Measurements from ENCODE around the gene HBA2. TPM values are rescaled to one million over a fixed set of nuclear protein-coding genes. Genes with fewer than 3 reads are reported as not detected.

HBA2 gene
- total and polyA plus RNA-seq, 9 of the 15 experiments (the other 6 are each of a cell fraction or from before 2014, with no cell fraction given), result 40.4 to 853 (median 286) TPM

GRCh38 chr16:154217-155030 is 18.3 kb upstream of the HBA2 start (continued):
- TF ChIP-seq FOS (IDR thresholded peaks at IDR 0.05; ENCODE audit: extremely low read depth, insufficient read length), result no peak
- TF ChIP-seq PTRF (tag; IDR thresholded peaks at IDR 0.05), result no peak
- TF ChIP-seq, protein P1, sequence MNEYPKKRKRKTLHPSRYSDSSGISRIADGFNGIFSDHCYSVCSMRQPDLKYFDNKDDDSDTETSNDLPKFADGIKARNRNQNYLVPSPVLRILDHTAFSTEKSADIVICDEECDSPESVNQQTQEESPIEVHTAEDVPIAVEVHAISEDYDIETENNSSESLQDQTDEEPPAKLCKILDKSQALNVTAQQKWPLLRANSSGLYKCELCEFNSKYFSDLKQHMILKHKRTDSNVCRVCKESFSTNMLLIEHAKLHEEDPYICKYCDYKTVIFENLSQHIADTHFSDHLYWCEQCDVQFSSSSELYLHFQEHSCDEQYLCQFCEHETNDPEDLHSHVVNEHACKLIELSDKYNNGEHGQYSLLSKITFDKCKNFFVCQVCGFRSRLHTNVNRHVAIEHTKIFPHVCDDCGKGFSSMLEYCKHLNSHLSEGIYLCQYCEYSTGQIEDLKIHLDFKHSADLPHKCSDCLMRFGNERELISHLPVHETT (CRISPR knock-in tag; conservative IDR thresholded peaks at IDR 0.05 in 1 of 2, IDR thresholded peaks at IDR 0.05 in 1 of 2), result no peak
- TF ChIP-seq DDX20 (tag; IDR thresholded peaks at IDR 0.05; ENCODE audit: low read depth), result no peak
- no peak for TF ChIP-seq ESRRA (IDR thresholded peaks at IDR 0.05; ENCODE audit: borderline replicate concordance, low read depth)
- TF ChIP-seq TBP (optimal IDR thresholded peaks at IDR 0.05; ENCODE audit: low read depth, low read length), result no peak
- no peak for TF ChIP-seq U2AF1 (optimal IDR thresholded peaks at IDR 0.05; ENCODE audit: low read depth, low read length)
- TF ChIP-seq SLC30A9 (CRISPR knock-in tag; IDR thresholded peaks at IDR 0.05), result no peak
- TF ChIP-seq HIVEP1 (CRISPR knock-in tag; IDR thresholded peaks at IDR 0.05), result no peak
- no peak for TF ChIP-seq PTBP1 (IDR thresholded peaks at IDR 0.05; ENCODE audit: low read depth, low read length)
- no peak for TF ChIP-seq ATF6 (CRISPR knock-in tag; IDR thresholded peaks at IDR 0.05)
- TF ChIP-seq ARID1B (IDR thresholded peaks at IDR 0.05), result no peak
- no peak for TF ChIP-seq NR2F6 (CRISPR knock-in tag; IDR thresholded peaks at IDR 0.05)
- no peak for TF ChIP-seq TCF7 (IDR thresholded peaks at IDR 0.05; ENCODE audit: borderline replicate concordance)
- no peak for TF ChIP-seq PTTG1 (tag; IDR thresholded peaks at IDR 0.05; ENCODE audit: low read depth)
- TF ChIP-seq CBFA2T3 (IDR thresholded peaks at IDR 0.05), result no peak
- no peak for TF ChIP-seq SREBF1 (IDR thresholded peaks at IDR 0.05; ENCODE audit: borderline replicate concordance, low read depth, low read length)
- no peak for TF ChIP-seq SMARCA4 (IDR thresholded peaks at IDR 0.05)
- no peak for TF ChIP-seq CHD2 (IDR thresholded peaks at IDR 0.05; ENCODE audit: low read depth, low read length)
- no peak for TF ChIP-seq GMEB1 (CRISPR knock-in tag; IDR thresholded peaks at IDR 0.05)
- TF ChIP-seq RBM15 (IDR thresholded peaks at IDR 0.05; ENCODE audit: insufficient read depth, low read length), result no peak
- TF ChIP-seq ZNF395 (CRISPR knock-in tag; IDR thresholded peaks at IDR 0.05), result no peak
- TF ChIP-seq ZNF311 (CRISPR knock-in tag; IDR thresholded peaks at IDR 0.05), result no peak
